Measurements from ENCODE around the gene MYBPC3.

Gene MYBPC3

GRCh38 chr11:47345890-47346563 is 6.5 kb downstream of the MYBPC3 start:
- Histone ChIP-seq H3K27me3 (ENCODE audit: insufficient read depth, low read length, poor library complexity) (no peaks in the 10 kb centered on the region), H3K27ac (ENCODE audit: low read length) (no peak overlapping the region), H3K9me3 (ENCODE audit: insufficient read depth, low read length, severe bottlenecking) (no peaks in the 10 kb centered on the region), H4K20me1 (ENCODE audit: insufficient read depth, low read length) (no peaks in the 10 kb centered on the region), H3K79me2 (ENCODE audit: insufficient read depth, low read length) (no peaks in the 10 kb centered on the region), H3K4me1 (ENCODE audit: insufficient read depth, low read length) (no peaks in the 10 kb centered on the region), H2AFZ (ENCODE audit: low read depth, low read length) (no peak overlapping the region), H3K4me3 (ENCODE audit: low read depth in 1 of 2, low read length in 2 of 2) (no peak overlapping the region), H3K9ac (ENCODE audit: low read depth, low read length) (no peak overlapping the region), H3K36me3 (ENCODE audit: insufficient read depth, low read length) (no peaks in the 10 kb centered on the region), H3K4me2 (ENCODE audit: insufficient read depth, low read length) (no peak overlapping the region)
- no peak for ATAC-seq (ENCODE audit: insufficient read depth, low read depth)
- no peak for DNase-seq
- TF ChIP-seq CTCF (IDR thresholded peaks at IDR 0.05; ENCODE audit: borderline replicate concordance, extremely low read depth, low read length, poor library complexity, severe bottlenecking) (no peak), EZH2 (IDR thresholded peaks at IDR 0.05; ENCODE audit: borderline replicate concordance, low read depth, low read length, severe bottlenecking) (no peak)

GRCh38 chr11:47342854-47343253 is 9.6 kb downstream of the MYBPC3 start:
- ATAC-seq (ENCODE audit: insufficient read depth, low read depth) (no peak), DNase-seq (no peak)
- Histone ChIP-seq H3K36me3 (ENCODE audit: insufficient read depth, low read length) (no peaks in the 10 kb centered on the region), H3K27me3 (ENCODE audit: insufficient read depth, low read length, poor library complexity) (no peaks in the 10 kb centered on the region), H3K9me3 (ENCODE audit: insufficient read depth, low read length, severe bottlenecking) (no peaks in the 10 kb centered on the region), H3K4me1 (ENCODE audit: insufficient read depth, low read length) (no peaks in the 10 kb centered on the region), H3K4me2 (ENCODE audit: insufficient read depth, low read length) (no peak overlapping the region), H2AFZ (ENCODE audit: low read depth, low read length) (no peak overlapping the region), H4K20me1 (ENCODE audit: insufficient read depth, low read length) (no peaks in the 10 kb centered on the region), H3K9ac (ENCODE audit: low read depth, low read length) (no peak overlapping the region), H3K4me3 (ENCODE audit: low read depth in 1 of 2, low read length in 2 of 2) (no peak overlapping the region), H3K79me2 (ENCODE audit: insufficient read depth, low read length) (no peaks in the 10 kb centered on the region), H3K27ac (ENCODE audit: low read length) (no peak overlapping the region)
- TF ChIP-seq CTCF (IDR thresholded peaks at IDR 0.05; ENCODE audit: borderline replicate concordance, extremely low read depth, low read length, poor library complexity, severe bottlenecking): no peak
- TF ChIP-seq EZH2 (IDR thresholded peaks at IDR 0.05; ENCODE audit: borderline replicate concordance, low read depth, low read length, severe bottlenecking): no peak

GRCh38 chr11:47342036-47342803 is 10.3 kb downstream of the MYBPC3 start:
- H3K4me3 ChIP-seq (ENCODE audit: low read depth in 1 of 2, low read length in 2 of 2): no peak overlapping the region
- no peaks in the 10 kb centered on the region for H3K79me2 ChIP-seq (ENCODE audit: insufficient read depth, low read length)
- no peaks in the 10 kb centered on the region for H3K4me1 ChIP-seq (ENCODE audit: insufficient read depth, low read length)
- no peak for TF ChIP-seq CTCF (IDR thresholded peaks at IDR 0.05; ENCODE audit: borderline replicate concordance, extremely low read depth, low read length, poor library complexity, severe bottlenecking)
- TF ChIP-seq EZH2 (IDR thresholded peaks at IDR 0.05; ENCODE audit: borderline replicate concordance, low read depth, low read length, severe bottlenecking): no peak
- ATAC-seq (ENCODE audit: insufficient read depth, low read depth) (no peak), DNase-seq (no peak)
- no peak overlapping the region for H3K27ac ChIP-seq (ENCODE audit: low read length)
- H3K27me3 ChIP-seq (ENCODE audit: insufficient read depth, low read length, poor library complexity): no peaks in the 10 kb centered on the region
- no peaks in the 10 kb centered on the region for H3K36me3 ChIP-seq (ENCODE audit: insufficient read depth, low read length)
- H2AFZ ChIP-seq (ENCODE audit: low read depth, low read length): no peak overlapping the region
- no peaks in the 10 kb centered on the region for H3K9me3 ChIP-seq (ENCODE audit: insufficient read depth, low read length, severe bottlenecking)
- no peak overlapping the region for H3K4me2 ChIP-seq (ENCODE audit: insufficient read depth, low read length)
- H4K20me1 ChIP-seq (ENCODE audit: insufficient read depth, low read length): no peaks in the 10 kb centered on the region
- H3K9ac ChIP-seq (ENCODE audit: low read depth, low read length): no peak overlapping the region

Measured in DND-41 (cell line).